ENCODE results near the gene SLC9A3. TPM values are rescaled to one million over a fixed set of nuclear protein-coding genes. Genes with fewer than 3 reads are reported as not detected.

The SLC9A3 gene
- total RNA-seq, 4 donors from 2014 or later, result 2.4 to 3.8 (median 3.5) TPM

- Histone ChIP-seq H3K36me3 (no peaks in the 10 kb centered on the region), H3K27me3 (peaks cover 0 to 8% (median 0%) of the 10 kb centered on the region in 4 donors), H3K4me1 (no peaks in the 10 kb centered on the region), H3K27ac (no peak overlapping the region), H3K4me3 (no peak overlapping the region), H3K9me3 (no peaks in the 10 kb centered on the region)
- WGBS, 2 donors, result 72 to 76% methylated on average over 10 to 19 of the region's 24 CpGs
- no peak for DNase-seq
- intact Hi-C loops (cut with DNase I), result no loop called here
- TF ChIP-seq CTCF (IDR thresholded peaks at IDR 0.05) (no peak), POLR2A (IDR thresholded peaks at IDR 0.05) (no peak)
Measured at GRCh38 chr5:423626-424261, 100.5 kb downstream of the SLC9A3 start.

- Histone ChIP-seq H3K9me3 (no peaks in the 10 kb centered on the region), H3K27ac (no peak overlapping the region), H3K4me1 (no peaks in the 10 kb centered on the region), H3K27me3 (peaks cover 0 to 2% (median 0%) of the 10 kb centered on the region in 4 donors), H3K4me3 (no peak overlapping the region), H3K36me3 (no peaks in the 10 kb centered on the region)
- 67 to 78% methylated on average over 3 to 6 of the region's 9 CpGs for WGBS, 2 donors
- intact Hi-C loops (cut with DNase I), result no loop called here
- no peak for DNase-seq
- TF ChIP-seq POLR2A (IDR thresholded peaks at IDR 0.05) (no peak), CTCF (IDR thresholded peaks at IDR 0.05) (no peak)
Measured at GRCh38 chr5:423233-423565, 101.0 kb downstream of the SLC9A3 start.

GRCh38 chr5:422323-423232 lies 101.7 kb downstream of the SLC9A3 start:
- H3K36me3 ChIP-seq, result no peaks in the 10 kb centered on the region
- whole genome bisulfite sequencing, 2 donors, result 84 to 86% methylated on average over 23 to 32 of the region's 32 CpGs
- no peak for TF ChIP-seq POLR2A (IDR thresholded peaks at IDR 0.05)
- TF ChIP-seq CTCF (IDR thresholded peaks at IDR 0.05), result no peak
- no peak overlapping the region for H3K27ac ChIP-seq
- H3K4me3 ChIP-seq, result no peak overlapping the region
- intact Hi-C loops (cut with DNase I), result no loop called here
- H3K27me3 ChIP-seq, result no peaks in the 10 kb centered on the region
- no peak for DNase-seq
- no peaks in the 10 kb centered on the region for H3K4me1 ChIP-seq
- H3K9me3 ChIP-seq, result no peaks in the 10 kb centered on the region

- H3K36me3 ChIP-seq, result no peaks in the 10 kb centered on the region
- no peaks in the 10 kb centered on the region for H3K9me3 ChIP-seq
- WGBS, 2 donors, result 82 to 91% methylated on average over 6 to 13 of the region's 13 CpGs
- intact Hi-C loops (cut with DNase I), result no loop called here
- no peak overlapping the region for H3K4me3 ChIP-seq
- no peaks in the 10 kb centered on the region for H3K4me1 ChIP-seq
- H3K27ac ChIP-seq, result no peak overlapping the region
- H3K27me3 ChIP-seq, result no peaks in the 10 kb centered on the region
- TF ChIP-seq POLR2A (IDR thresholded peaks at IDR 0.05) (no peak), CTCF (IDR thresholded peaks at IDR 0.05) (no peak)
- DNase-seq, result no peak
Measured at GRCh38 chr5:421901-422300, 102.3 kb downstream of the SLC9A3 start.

- intact Hi-C loops (cut with DNase I), result no loop called here
- WGBS, 2 donors, result 84 to 98% methylated on average over 5 to 8 of the region's 34 CpGs
- DNase-seq, result no peak
- Histone ChIP-seq H3K9me3 (no peaks in the 10 kb centered on the region), H3K4me1 (peaks cover 0 to under 1% (median 0%) of the 10 kb centered on the region in 3 donors), H3K27ac (no peak overlapping the region), H3K27me3 (no peaks in the 10 kb centered on the region), H3K4me3 (no peak overlapping the region), H3K36me3 (no peaks in the 10 kb centered on the region)
- TF ChIP-seq CTCF (IDR thresholded peaks at IDR 0.05) (no peak), POLR2A (IDR thresholded peaks at IDR 0.05) (no peak)
Measured at GRCh38 chr5:421287-421880, 102.9 kb downstream of the SLC9A3 start.

Measured in esophagus squamous epithelium (tissue), 5 donors.